HEK293 (cell line): ENCODE measurements around the gene MICU1.

Experiments used
- CTCF ChIA-PET: fragments of 350-600 bp; formaldehyde crosslinking; extraction: SDS; loops from one replicate; lab custom pipeline; 2021; ENCODE audit warnings: antibody characterized with exemption; lab: Yijun Ruan, JAX
- POLR2A ChIA-PET: fragments of 300-600 bp; formaldehyde crosslinking; extraction: SDS; loops from one replicate; lab custom pipeline; 2020; ENCODE audit warnings: antibody characterized with exemption, inconsistent platforms; lab: Yijun Ruan, JAX
- H3K27ac ChIP-seq: fragments of 200-500 bp; sonication (Bioruptor generic); 2 replicates; pipeline ENCODE4 v1.5.1; 2014; ENCODE audit warnings: low read depth, low read length, control low read depth, inconsistent platforms; ENCODE audit errors: extremely low read depth
- H3K36me3 ChIP-seq, 2 experiments: fragments of 200-500 bp in 1 of 2; sonication (Bioruptor generic) in 1 of 2; 1 replicate in 1 of 2; 2 replicates in 1 of 2; pipeline ENCODE4 v1.5.1; 2014 to 2017; ENCODE audit warnings: inconsistent platforms in 2 of 2, low read length in 2 of 2; ENCODE audit not compliant: control insufficient read depth in 2 of 2, insufficient read depth in 1 of 2
- H3K4me1 ChIP-seq: fragments of 200-500 bp; sonication (Bioruptor generic); 2 replicates; pipeline ENCODE4 v1.5.1; 2014; ENCODE audit warnings: mild to moderate bottlenecking, low read length, inconsistent platforms; ENCODE audit not compliant: control insufficient read depth, insufficient read depth
- H3K4me3 ChIP-seq: 2 replicates; pipeline ENCODE4 v1.5.1; 2011; ENCODE audit warnings: low read depth, mild to moderate bottlenecking, control low read depth, low read length, moderate library complexity
- H3K9me3 ChIP-seq: fragments of 200-500 bp; sonication (Bioruptor generic); 2 replicates; pipeline ENCODE4 v1.5.1; 2014; ENCODE audit warnings: low read depth, low read length, inconsistent platforms; ENCODE audit not compliant: control insufficient read depth, insufficient read depth
- EGR2 ChIP-seq: fragments of 450-650 bp; formaldehyde crosslinking; IDR thresholded peaks from 2 replicates; pipeline ENCODE4 v1.5.1; 2016; ENCODE audit warnings: low read depth, missing biosample characterization, missing genetic modification characterization
- GLI2 ChIP-seq: fragments of 450-650 bp; formaldehyde crosslinking; IDR thresholded peaks from 2 replicates; pipeline ENCODE4; 2017; ENCODE audit warnings: missing biosample characterization, missing genetic modification characterization, low read depth, borderline replicate concordance
- GLIS2 ChIP-seq: fragments of 450-650 bp; formaldehyde crosslinking; IDR thresholded peaks from 2 replicates; pipeline ENCODE4 v1.5.1; 2016; ENCODE audit warnings: missing biosample characterization, missing genetic modification characterization
- HOXC10 ChIP-seq: sonication (generic); formaldehyde crosslinking; IDR thresholded peaks from 2 replicates; pipeline ENCODE4 v1.8.1; 2023; ENCODE audit warnings: mild to moderate bottlenecking, missing genetic modification reagents
- WT1 ChIP-seq: fragments of 450-650 bp; formaldehyde crosslinking; IDR thresholded peaks from 2 replicates; pipeline ENCODE4 v1.5.1; 2016; ENCODE audit warnings: missing biosample characterization, missing genetic modification characterization
- ZNF138 ChIP-seq: fragments of 450-650 bp; formaldehyde crosslinking; IDR thresholded peaks from 2 replicates; pipeline ENCODE4 v1.5.1; 2016; ENCODE audit warnings: missing biosample characterization, missing genetic modification characterization, borderline replicate concordance
- ZNF266 ChIP-seq: fragments of 450-650 bp; formaldehyde crosslinking; IDR thresholded peaks from 2 replicates; pipeline ENCODE4 v1.5.1; 2016; ENCODE audit warnings: missing biosample characterization, missing genetic modification characterization, low read depth
- ZNF394 ChIP-seq: fragments of 450-650 bp; formaldehyde crosslinking; IDR thresholded peaks from 2 replicates; pipeline ENCODE4 v1.5.1; 2016; ENCODE audit warnings: missing biosample characterization, missing genetic modification characterization, mild to moderate bottlenecking, moderate library complexity, borderline replicate concordance
- ZNF473 ChIP-seq: fragments of 450-650 bp; formaldehyde crosslinking; IDR thresholded peaks from 2 replicates; pipeline ENCODE4 v1.5.1; 2017; ENCODE audit warnings: missing biosample characterization, missing genetic modification characterization
- ZNF561 ChIP-seq: fragments of 450-650 bp; IDR thresholded peaks from 2 replicates; pipeline ENCODE4 v1.5.1; 2018; ENCODE audit warnings: missing biosample characterization, missing genetic modification characterization, borderline replicate concordance
- ZNF585B ChIP-seq: fragments of 450-650 bp; formaldehyde crosslinking; IDR thresholded peaks from 2 replicates; pipeline ENCODE4 v1.5.1; 2016; ENCODE audit warnings: missing biosample characterization, missing genetic modification characterization
- ZNF670 ChIP-seq: fragments of 450-650 bp; formaldehyde crosslinking; IDR thresholded peaks from 2 replicates; pipeline ENCODE4 v1.5.1; 2016; ENCODE audit warnings: missing biosample characterization, missing genetic modification characterization, low read depth
- ZNF677 ChIP-seq: fragments of 450-650 bp; IDR thresholded peaks from 2 replicates; pipeline ENCODE4 v1.5.0; 2018; ENCODE audit warnings: missing biosample characterization, mild to moderate bottlenecking, missing genetic modification characterization, moderate library complexity
- ZNF707 ChIP-seq: fragments of 450-650 bp; formaldehyde crosslinking; IDR thresholded peaks from 2 replicates; pipeline ENCODE4 v1.5.1; 2016; ENCODE audit warnings: missing biosample characterization, missing genetic modification characterization
- ZSCAN30 ChIP-seq: fragments of 450-650 bp; IDR thresholded peaks from 2 replicates; pipeline ENCODE4 v1.5.1; 2018; ENCODE audit warnings: missing biosample characterization, mild to moderate bottlenecking, missing genetic modification characterization, moderate library complexity
- TF ChIP-seq, protein P1 (sequence below): fragments of 450-650 bp; formaldehyde crosslinking; IDR thresholded peaks from 2 replicates; pipeline ENCODE4 v1.5.1; 2016; ENCODE audit warnings: missing biosample characterization, missing genetic modification characterization
- TF ChIP-seq, protein P2 (sequence below): fragments of 450-650 bp; formaldehyde crosslinking; IDR thresholded peaks from 2 replicates; pipeline ENCODE4 v1.5.1; 2016; ENCODE audit warnings: missing biosample characterization, missing genetic modification characterization
- TF ChIP-seq, protein P3 (sequence below): fragments of 450-650 bp; IDR thresholded peaks from 2 replicates; pipeline ENCODE4 v1.5.1; 2018; ENCODE audit warnings: missing biosample characterization, missing genetic modification characterization
- TF ChIP-seq, protein P4 (sequence below): fragments of 450-650 bp; formaldehyde crosslinking; IDR thresholded peaks from 2 replicates; pipeline ENCODE4 v1.5.1; 2016; ENCODE audit warnings: missing biosample characterization, missing genetic modification characterization
- TF ChIP-seq, protein P5 (sequence below): fragments of 450-650 bp; formaldehyde crosslinking; IDR thresholded peaks from 2 replicates; pipeline ENCODE4 v1.5.1; 2017; ENCODE audit warnings: missing biosample characterization, missing genetic modification characterization
- TF ChIP-seq, protein P6 (sequence below): fragments of 450-650 bp; formaldehyde crosslinking; IDR thresholded peaks from 2 replicates; pipeline ENCODE4 v1.5.1; 2016; ENCODE audit warnings: missing biosample characterization, missing genetic modification characterization, low read depth
- TF ChIP-seq, protein P7 (sequence below): fragments of 450-650 bp; formaldehyde crosslinking; IDR thresholded peaks from 2 replicates; pipeline ENCODE4 v1.5.1; 2016; ENCODE audit warnings: missing biosample characterization, missing genetic modification characterization

Gene MICU1

DNA sequence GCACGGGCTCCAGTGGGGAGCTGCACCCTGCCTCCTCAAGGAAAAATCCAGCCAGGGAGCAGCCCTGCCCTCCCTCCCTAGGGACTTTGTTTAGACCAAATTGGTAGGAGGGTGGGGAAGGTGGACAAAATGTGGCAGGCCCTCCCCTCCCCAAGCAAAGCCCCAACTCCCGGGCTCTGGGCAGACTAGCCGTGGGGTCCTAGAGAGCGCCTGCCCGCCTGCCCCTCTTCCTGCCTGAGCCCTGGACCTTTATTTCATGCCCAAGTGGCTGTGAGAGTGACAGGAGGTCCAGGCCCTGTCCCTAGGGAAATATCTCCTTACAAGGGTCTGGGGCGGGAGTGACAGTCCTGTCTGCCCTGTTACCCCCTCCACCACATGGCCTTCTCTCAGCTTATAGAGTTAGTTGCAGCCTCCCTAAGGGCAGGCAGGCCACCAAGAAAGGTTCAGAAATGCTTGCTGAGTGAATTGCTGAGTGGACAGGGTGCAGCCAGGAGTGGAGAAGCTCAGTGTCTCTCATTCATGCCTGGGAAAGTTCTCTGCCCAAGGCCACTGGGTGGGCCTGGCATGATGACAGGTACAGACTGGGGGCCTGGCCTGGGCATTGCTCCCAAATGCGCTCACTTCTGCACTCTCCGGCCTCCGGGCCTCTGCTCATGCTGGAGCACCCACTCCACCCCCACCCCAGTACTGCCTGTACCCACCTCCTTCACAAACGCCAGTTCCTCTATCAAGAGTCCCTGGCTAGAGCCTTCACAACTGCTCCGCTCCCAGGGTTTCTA lies 296.4 kb downstream of the MICU1 start:
- Histone ChIP-seq H3K9me3 (no peaks in the 10 kb centered on the region), H3K4me1 (peaks cover 24% of the 10 kb centered on the region), H3K27ac (peak overlapping the region; percentile 52; the same call in 1 of the 2 replicates), H3K36me3 (peaks cover 0 to 7% of the 10 kb centered on the region in 2 experiments; a peak in 1 of 3 replicates), H3K4me3 (no peak overlapping the region)
- ChIA-PET CTCF (interaction anchor here (0.6 to 7.9 kb wide), 8 partner anchors 8 to 433 kb away, joined by 3 to 52 read pairs (median 4); partner anchors contain the start of gene DDIT4), POLR2A (interaction anchor here (9.0 kb wide), 1 partner anchor 55 kb away, joined by 107 read pairs; the partner anchor contains the start of gene DDIT4)
- TF ChIP-seq, protein P1, sequence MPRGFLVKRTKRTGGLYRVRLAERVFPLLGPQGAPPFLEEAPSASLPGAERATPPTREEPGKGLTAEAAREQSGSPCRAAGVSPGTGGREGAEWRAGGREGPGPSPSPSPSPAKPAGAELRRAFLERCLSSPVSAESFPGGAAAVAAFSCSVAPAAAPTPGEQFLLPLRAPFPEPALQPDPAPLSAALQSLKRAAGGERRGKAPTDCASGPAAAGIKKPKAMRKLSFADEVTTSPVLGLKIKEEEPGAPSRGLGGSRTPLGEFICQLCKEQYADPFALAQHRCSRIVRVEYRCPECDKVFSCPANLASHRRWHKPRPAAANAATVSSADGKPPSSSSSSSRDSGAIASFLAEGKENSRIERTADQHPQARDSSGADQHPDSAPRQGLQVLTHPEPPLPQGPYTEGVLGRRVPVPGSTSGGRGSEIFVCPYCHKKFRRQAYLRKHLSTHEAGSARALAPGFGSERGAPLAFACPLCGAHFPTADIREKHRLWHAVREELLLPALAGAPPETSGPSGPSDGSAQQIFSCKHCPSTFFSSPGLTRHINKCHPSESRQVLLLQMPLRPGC (tag by site-specific recombination), result no peak
- TF ChIP-seq EGR2 (peak; percentile 39; the same call in 1 of the 2 replicates), ZNF561 (no peak), ZNF473 (tag by site-specific recombination) (no peak), ZNF670 (tag by site-specific recombination) (no peak), ZNF707 (no peak), ZNF677 (no peak), ZSCAN30 (0 out of 2 replicates have a peak, but pooled peaks have one; percentile 22), ZNF394 (peak; percentile 23; the same call in 1 of the 2 replicates), GLI2 (tag by site-specific recombination) (no peak), ZNF585B (tag by site-specific recombination) (peak; percentile 20; the same call in 1 of the 2 replicates), GLIS2 (tag by site-specific recombination) (0 out of 2 replicates have a peak, but pooled peaks have one; percentile 5), WT1 (peak; percentile 55), HOXC10 (no peak), ZNF138 (tag by site-specific recombination) (no peak), ZNF266 (tag by site-specific recombination) (no peak)
- TF ChIP-seq, protein P2, sequence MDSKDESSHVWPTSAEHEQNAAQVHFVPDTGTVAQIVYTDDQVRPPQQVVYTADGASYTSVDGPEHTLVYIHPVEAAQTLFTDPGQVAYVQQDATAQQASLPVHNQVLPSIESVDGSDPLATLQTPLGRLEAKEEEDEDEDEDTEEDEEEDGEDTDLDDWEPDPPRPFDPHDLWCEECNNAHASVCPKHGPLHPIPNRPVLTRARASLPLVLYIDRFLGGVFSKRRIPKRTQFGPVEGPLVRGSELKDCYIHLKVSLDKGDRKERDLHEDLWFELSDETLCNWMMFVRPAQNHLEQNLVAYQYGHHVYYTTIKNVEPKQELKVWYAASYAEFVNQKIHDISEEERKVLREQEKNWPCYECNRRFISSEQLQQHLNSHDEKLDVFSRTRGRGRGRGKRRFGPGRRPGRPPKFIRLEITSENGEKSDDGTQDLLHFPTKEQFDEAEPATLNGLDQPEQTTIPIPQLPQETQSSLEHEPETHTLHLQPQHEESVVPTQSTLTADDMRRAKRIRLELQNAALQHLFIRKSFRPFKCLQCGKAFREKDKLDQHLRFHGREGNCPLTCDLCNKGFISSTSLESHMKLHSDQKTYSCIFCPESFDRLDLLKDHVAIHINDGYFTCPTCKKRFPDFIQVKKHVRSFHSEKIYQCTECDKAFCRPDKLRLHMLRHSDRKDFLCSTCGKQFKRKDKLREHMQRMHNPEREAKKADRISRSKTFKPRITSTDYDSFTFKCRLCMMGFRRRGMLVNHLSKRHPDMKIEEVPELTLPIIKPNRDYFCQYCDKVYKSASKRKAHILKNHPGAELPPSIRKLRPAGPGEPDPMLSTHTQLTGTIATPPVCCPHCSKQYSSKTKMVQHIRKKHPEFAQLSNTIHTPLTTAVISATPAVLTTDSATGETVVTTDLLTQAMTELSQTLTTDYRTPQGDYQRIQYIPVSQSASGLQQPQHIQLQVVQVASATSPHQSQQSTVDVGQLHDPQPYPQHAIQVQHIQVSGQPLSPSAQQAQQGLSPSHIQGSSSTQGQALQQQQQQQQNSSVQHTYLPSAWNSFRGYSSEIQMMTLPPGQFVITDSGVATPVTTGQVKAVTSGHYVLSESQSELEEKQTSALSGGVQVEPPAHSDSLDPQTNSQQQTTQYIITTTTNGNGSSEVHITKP (tag by site-specific recombination), result peak; percentile 32; the same call in 1 of the 2 replicates
- TF ChIP-seq, protein P3, sequence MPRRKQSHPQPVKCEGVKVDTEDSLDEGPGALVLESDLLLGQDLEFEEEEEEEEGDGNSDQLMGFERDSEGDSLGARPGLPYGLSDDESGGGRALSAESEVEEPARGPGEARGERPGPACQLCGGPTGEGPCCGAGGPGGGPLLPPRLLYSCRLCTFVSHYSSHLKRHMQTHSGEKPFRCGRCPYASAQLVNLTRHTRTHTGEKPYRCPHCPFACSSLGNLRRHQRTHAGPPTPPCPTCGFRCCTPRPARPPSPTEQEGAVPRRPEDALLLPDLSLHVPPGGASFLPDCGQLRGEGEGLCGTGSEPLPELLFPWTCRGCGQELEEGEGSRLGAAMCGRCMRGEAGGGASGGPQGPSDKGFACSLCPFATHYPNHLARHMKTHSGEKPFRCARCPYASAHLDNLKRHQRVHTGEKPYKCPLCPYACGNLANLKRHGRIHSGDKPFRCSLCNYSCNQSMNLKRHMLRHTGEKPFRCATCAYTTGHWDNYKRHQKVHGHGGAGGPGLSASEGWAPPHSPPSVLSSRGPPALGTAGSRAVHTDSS, result no peak
- TF ChIP-seq, protein P4, sequence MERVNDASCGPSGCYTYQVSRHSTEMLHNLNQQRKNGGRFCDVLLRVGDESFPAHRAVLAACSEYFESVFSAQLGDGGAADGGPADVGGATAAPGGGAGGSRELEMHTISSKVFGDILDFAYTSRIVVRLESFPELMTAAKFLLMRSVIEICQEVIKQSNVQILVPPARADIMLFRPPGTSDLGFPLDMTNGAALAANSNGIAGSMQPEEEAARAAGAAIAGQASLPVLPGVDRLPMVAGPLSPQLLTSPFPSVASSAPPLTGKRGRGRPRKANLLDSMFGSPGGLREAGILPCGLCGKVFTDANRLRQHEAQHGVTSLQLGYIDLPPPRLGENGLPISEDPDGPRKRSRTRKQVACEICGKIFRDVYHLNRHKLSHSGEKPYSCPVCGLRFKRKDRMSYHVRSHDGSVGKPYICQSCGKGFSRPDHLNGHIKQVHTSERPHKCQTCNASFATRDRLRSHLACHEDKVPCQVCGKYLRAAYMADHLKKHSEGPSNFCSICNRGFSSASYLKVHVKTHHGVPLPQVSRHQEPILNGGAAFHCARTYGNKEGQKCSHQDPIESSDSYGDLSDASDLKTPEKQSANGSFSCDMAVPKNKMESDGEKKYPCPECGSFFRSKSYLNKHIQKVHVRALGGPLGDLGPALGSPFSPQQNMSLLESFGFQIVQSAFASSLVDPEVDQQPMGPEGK (tag by site-specific recombination), result 0 out of 2 replicates have a peak, but pooled peaks have one; percentile 13
- TF ChIP-seq, protein P5, sequence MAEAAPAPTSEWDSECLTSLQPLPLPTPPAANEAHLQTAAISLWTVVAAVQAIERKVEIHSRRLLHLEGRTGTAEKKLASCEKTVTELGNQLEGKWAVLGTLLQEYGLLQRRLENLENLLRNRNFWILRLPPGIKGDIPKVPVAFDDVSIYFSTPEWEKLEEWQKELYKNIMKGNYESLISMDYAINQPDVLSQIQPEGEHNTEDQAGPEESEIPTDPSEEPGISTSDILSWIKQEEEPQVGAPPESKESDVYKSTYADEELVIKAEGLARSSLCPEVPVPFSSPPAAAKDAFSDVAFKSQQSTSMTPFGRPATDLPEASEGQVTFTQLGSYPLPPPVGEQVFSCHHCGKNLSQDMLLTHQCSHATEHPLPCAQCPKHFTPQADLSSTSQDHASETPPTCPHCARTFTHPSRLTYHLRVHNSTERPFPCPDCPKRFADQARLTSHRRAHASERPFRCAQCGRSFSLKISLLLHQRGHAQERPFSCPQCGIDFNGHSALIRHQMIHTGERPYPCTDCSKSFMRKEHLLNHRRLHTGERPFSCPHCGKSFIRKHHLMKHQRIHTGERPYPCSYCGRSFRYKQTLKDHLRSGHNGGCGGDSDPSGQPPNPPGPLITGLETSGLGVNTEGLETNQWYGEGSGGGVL, result peak; percentile 32; the same call in 1 of the 2 replicates
- TF ChIP-seq, protein P6, sequence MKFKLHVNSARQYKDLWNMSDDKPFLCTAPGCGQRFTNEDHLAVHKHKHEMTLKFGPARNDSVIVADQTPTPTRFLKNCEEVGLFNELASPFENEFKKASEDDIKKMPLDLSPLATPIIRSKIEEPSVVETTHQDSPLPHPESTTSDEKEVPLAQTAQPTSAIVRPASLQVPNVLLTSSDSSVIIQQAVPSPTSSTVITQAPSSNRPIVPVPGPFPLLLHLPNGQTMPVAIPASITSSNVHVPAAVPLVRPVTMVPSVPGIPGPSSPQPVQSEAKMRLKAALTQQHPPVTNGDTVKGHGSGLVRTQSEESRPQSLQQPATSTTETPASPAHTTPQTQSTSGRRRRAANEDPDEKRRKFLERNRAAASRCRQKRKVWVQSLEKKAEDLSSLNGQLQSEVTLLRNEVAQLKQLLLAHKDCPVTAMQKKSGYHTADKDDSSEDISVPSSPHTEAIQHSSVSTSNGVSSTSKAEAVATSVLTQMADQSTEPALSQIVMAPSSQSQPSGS (tag by site-specific recombination), result no peak
- TF ChIP-seq, protein P7, sequence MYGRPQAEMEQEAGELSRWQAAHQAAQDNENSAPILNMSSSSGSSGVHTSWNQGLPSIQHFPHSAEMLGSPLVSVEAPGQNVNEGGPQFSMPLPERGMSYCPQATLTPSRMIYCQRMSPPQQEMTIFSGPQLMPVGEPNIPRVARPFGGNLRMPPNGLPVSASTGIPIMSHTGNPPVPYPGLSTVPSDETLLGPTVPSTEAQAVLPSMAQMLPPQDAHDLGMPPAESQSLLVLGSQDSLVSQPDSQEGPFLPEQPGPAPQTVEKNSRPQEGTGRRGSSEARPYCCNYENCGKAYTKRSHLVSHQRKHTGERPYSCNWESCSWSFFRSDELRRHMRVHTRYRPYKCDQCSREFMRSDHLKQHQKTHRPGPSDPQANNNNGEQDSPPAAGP (tag by site-specific recombination), result peak; percentile 67; the same call in 1 of the 2 replicates
